Measurements from ENCODE around the gene LDB3.
A peak's percentile ranks its signal among the peaks of the same experiment; 100 is the strongest.

The LDB3 gene

GRCh38 chr10:86665218-86665607 lies 3.1 kb upstream of the LDB3 start:
- DNase-seq (ENCODE audit: low spot score): no peak

GRCh38 chr10:86665868-86666267 lies 2.4 kb upstream of the LDB3 start:
- no peak for DNase-seq (ENCODE audit: low spot score)

GRCh38 chr10:86666538-86666937 lies 1.8 kb upstream of the LDB3 start:
- DNase-seq (ENCODE audit: low spot score): no peak

- no peak for DNase-seq (ENCODE audit: low spot score)
Measured at GRCh38 chr10:86667421-86668181, 710 bp upstream of the LDB3 start.

DNA sequence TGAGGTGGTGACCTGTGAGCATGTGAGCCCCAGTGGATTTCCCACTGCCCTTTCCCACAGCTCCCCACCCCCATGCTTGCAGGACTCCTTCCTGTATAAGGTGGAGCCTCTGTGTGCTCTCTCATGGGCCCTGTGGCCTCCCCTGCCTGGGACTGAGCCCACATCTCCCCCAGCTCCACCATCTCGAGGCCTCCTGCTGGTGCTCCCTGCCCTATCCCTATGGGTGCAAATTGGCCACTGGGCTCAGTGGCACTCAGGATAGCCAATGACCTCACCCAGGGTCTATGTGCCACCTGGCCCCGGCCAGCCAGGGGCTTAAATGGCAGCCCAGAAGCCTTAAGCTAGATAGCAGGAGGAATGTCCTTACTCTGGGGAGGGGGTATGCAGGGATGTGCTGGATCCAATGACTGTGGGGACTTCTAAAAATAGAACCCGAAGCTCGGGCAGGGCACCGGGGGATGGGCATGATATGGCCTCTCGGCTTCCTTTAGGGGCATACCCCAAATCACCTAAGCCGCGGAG lies 2.0 kb downstream of the LDB3 start:
- DNase-seq (ENCODE audit: low spot score): no peak

DNA sequence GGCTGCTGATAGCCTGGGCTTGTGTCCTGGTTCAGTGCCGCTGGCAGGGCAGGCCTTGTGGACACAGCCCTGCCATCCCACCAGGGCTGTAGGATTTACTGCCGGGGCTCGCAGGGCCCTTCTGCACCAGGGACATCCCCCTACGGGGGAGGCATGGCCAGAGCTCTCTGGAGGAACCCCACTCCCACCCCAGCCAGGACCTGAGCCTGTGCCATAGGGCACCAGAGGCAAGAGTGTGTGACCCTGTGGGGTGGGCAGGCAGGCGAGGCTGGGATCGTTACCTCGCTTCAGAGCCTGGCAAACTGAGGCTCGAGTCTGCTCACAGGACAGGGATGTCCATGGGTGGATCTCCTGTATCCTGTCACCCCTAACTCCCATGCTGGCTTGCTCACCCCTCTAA lies 2.6 kb downstream of the LDB3 start:
- DNase-seq (ENCODE audit: low spot score): no peak

DNA sequence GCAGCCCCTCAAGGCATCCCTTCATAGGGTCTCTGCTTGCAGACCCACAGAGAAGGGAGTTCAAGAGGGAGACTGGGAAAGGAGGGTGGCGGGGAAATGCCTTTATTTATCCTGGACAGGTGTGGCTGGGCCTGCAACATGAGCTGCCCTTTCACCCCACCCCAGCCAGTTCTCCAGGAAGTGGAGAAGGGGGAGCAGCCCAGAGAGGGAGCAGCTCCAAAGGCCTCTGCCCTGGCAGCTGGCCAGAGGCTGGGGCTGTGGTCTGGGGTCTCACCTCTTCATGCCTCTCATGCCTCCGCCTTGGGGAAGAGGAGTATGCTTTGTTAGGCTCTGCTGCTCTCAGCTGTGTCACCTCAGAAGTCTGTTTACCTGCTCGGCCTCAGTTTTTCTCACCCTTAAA lies 3.1 kb downstream of the LDB3 start:
- DNase-seq (ENCODE audit: low spot score): no peak

- peak; percentile 66 for DNase-seq (ENCODE audit: low spot score)
Measured at GRCh38 chr10:86671985-86672710, 3.8 kb downstream of the LDB3 start.

DNA sequence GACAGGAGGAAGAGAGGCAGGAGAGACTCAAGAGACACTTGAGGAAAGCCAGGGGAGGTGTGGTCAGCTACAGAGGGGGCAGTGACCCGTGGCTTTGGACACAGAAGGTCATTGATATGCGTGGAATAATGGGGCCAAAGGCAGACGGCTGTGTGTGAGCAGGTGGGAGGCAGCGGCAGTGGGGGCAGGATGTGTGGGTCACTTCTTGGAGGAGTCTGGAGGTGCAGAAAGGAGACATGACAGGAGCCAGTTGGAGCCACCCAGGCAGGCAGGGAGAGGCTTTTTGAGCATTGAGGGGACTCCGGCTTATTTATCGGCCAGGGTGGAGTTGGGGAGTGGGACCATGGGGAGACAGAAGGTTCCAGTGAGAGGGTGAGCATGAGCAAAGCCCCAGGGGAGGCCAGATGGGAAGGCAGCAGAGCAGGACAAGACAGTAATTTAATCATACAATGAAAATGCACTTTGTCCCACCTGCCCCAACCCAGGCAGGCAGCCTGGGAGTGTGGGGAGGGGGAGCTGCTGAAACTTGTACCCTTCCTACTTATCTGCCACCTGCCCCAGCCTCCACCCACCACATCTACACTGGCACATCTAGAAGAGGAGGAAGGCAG lies 5.0 kb downstream of the LDB3 start:
- DNase-seq (ENCODE audit: low spot score): no peak

GRCh38 chr10:86673827-86674581 lies 5.7 kb downstream of the LDB3 start:
- no peak for DNase-seq (ENCODE audit: low spot score)

DNA sequence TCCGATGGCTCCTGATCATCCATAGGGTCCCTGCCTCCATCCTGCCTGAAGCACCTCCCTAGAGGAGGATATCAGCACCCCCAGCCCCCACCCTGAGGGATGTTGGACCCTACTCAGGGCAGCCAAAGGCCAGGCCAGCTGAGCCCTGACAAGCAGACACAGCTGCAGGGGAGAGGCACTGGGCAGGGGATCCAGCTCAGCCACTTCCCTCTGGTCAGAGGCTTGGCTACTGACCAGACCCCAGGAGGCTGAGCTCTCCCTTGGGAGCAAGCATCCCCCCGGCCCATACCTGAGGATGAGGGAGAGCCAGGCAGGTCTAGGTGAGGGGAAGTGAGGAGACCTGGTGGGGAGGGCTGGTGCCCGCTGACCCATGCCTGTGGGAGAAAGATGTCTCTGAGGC lies 6.6 kb downstream of the LDB3 start:
- no peak for DNase-seq (ENCODE audit: low spot score)

DNA sequence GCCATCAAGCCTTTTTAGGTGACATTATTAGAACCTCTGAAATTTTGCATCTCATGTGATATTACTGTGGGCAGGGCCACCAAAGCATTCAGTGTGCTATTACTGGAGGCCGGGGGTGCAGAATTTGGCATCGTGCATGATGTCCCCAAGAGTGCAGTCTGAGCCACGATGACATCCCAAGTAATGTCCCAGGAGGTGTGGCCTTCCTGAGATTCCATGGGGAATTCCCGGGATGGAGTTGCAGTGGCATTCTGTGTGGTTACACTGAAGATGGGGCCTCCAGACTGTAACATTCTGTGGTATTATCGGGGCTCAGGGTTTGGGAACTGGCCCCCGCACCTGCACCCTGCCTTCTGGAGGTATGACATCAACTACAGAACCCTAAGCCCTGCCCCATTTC lies 9.1 kb downstream of the LDB3 start:
- DNase-seq (ENCODE audit: low spot score): no peak

DNA sequence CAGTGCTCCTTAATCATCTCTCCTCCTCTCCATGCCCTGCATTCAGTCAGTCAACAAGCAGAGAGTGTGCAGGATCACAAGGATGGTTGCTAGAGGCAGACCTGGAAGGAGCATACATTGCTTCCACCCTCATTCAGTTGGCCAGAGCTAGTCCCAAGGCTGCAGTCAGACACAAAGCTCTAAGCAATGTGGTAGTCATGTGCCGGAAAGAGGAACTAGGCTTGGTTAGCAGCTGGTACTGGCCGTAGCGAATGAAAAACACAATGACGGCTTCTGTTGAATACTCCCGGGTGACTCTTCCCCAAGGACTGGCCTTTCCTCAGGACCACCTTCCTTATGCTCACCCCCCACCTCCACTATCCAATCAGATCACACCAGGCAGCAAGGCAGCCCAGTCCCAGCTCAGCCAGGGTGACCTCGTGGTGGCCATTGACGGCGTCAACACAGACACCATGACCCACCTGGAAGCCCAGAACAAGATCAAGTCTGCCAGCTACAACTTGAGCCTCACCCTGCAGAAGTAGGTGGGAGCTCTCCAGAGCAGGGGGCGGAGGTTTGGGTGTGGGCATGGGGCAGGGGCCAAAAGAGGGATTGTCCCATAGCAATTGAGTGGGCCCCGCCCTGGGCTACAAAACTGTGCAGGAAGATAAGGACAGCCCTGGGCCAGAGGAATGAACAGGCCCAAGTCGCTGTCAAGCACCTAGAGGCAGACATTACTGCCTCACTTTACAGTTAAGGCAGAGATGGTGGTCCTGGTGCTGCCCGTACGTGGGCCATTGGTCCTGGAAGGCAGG lies 10.9 kb downstream of the LDB3 start:
- DNase-seq (ENCODE audit: low spot score): no peak

DNA sequence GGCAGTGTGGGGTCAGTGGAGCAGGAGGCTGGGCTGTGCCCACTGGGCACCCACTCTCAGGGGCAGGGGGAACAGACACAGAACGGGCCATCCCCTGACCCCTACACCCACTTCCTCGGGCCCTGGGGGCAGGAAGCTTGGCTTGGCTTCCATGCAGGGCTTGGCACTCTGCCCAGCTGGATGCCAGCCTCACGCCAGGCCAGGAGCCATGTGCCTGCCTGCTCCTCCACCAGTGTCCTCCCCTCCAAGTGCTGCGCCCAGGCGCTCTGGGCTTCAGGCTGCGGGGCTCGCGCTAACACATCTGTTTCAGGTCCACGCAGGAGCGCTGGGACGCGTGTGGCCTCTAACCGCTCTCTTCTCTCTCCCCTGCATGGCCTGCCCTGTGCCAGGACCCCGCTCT lies 12.7 kb downstream of the LDB3 start:
- DNase-seq (ENCODE audit: low spot score): no peak

DNA sequence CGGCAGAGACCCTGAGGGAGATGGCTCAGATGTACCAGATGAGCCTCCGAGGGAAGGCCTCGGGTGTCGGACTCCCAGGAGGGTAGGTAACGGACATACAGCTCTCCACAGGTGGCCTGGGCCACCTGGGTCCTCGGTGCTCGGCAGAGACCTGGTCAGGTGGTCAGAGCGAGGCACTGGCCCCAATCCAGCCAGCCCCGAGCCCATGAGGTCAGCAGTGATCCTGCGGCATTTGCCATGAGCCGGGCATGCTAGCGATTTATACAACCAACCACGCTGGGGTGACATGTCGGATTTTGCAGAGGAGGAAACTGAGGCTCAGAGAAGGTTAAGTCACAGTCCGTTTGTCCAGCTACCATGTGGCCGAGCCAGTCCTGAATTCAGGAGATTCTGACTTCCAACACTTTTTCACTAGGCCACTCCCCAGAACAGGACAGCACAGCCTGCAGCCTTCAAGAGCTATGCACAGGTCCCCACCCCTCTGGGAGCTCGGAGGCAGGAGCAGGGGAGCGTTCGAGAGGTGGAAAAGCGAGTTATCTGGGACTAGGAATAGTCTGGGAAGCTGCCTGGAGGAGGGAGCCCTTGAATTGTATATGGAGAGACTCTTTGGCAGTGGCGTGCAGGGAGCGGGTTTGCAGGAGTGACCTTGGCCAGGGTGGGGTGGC lies 13.5 kb downstream of the LDB3 start:
- DNase-seq (ENCODE audit: low spot score): no peak

- no peak for DNase-seq (ENCODE audit: low spot score)
Measured at GRCh38 chr10:86682675-86683074, 14.4 kb downstream of the LDB3 start.

- peak; percentile 67 for DNase-seq (ENCODE audit: low spot score)
Measured at GRCh38 chr10:86684331-86685097, 16.2 kb downstream of the LDB3 start.

- DNase-seq (ENCODE audit: low spot score): no peak
Measured at GRCh38 chr10:86685416-86685815, 17.1 kb downstream of the LDB3 start.

DNA sequence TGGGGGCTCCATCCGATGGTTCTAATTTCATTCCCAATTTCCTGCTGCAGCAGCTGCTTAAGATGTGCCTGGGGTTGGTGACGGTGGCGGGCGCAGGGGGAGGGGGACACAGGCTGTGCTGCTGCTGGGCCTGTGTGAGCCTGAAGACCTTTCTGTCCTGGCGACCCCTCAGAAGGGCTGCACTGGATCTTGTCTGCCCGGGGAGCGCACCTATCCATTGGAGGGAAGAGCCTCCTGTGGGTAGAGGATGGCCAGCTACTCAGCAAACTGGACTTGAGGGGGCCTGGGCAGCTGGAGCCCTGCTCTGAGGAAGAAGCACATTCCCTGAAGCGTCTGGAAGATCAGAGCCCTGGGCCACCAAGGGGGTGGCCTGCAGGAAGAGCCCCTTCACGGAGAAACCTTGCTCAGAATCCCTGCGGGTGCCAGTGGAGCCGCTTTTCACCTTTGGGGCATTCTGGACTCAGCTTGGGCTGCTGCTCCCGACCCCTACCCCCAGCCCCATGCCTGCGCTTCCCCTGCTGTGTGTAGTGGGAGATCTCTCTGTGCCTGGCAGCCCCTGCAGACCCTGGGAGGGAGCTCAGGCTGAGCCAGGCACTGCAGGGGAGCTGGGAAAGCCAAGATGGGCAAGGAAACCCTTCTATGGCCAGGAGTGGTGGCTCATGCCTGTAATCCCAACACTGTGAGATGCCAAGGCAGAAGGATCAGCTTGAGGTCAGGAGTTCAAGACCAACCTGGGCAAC lies 17.8 kb downstream of the LDB3 start:
- DNase-seq (ENCODE audit: low spot score): no peak

Data from ecto neural progenitor cell (in vitro differentiated cells).